Neural progenitor cell (in vitro differentiated cells): Measurements from ENCODE around the gene PPA2.

Source experiments
- CTCF ChIP-seq: fragments of 200-600 bp; sonication (generic); IDR thresholded peaks from 2 replicates; pipeline ENCODE4 v1.5.1; 2017; ENCODE audit warnings: antibody characterized with exemption, mild to moderate bottlenecking
- EZH2 ChIP-seq: fragments of 200-600 bp; sonication (generic); IDR thresholded peaks from 2 replicates; pipeline ENCODE4 v1.6.1; 2017; ENCODE audit warnings: antibody characterized with exemption, mild to moderate bottlenecking, moderate library complexity
- EZH2phosphoT487 ChIP-seq: fragments of 200-600 bp; sonication (generic); IDR thresholded peaks from 2 replicates; pipeline ENCODE4 v1.6.1; 2017; ENCODE audit warnings: antibody characterized with exemption

GRCh38 chr4:105466580-105466979 lies 7.3 kb downstream of the PPA2 start:
- TF ChIP-seq CTCF (no peak), EZH2 (no peak), EZH2phosphoT487 (no peak)
